GM20431 (cell line): ENCODE data around the gene BLNK.

Experiments
- in situ Hi-C: fragments of 300-500 bp; cut with MseI, MboI; formaldehyde crosslinking; loops from one replicate; pipeline ENCODE4 v1.15.0; 2020; ENCODE audit warnings: low sequenced_read_pairs; ENCODE audit not compliant: unreplicated experiment

BLNK gene

DNA sequence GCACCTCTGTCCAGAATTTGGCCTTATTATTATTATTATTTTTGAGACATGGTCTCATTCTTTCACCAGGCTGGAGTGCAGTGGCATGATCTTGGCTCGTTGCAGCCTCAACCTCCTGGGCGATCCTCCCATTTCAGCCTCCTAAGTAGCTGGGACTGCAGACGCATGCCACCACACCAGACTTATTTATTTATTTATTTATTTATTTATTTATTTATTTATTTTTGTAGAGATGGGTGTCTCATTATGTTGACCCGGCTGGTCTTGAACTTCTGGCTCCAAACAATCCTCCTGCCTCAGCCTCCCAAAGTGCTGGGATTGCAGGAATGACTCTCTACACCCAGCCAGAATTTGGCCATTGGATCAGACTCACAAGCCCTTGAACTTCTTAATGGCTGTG lies 6.4 kb downstream of the BLNK start:
- in situ Hi-C loops, result no loop called here

DNA sequence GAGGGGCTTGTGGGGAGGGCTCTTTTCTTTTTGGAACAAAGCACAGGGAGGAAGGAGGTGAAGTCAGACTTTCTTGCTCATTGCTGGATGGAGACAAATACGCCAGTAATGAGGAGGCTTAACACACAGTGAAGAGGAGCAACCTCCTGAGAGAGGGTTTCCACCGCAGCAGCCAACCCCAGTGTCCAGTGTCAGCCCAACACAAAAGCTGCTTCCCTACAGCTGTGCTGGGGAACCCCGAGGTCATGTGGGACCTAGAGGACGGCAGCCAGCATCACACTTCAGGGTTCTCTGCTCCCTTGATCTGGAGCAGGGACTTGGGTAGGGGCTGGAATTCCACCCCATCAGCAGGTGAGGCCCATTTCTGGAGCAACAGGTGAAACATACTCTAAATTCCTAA lies 7.7 kb downstream of the BLNK start:
- in situ Hi-C loops, result no loop called here

DNA sequence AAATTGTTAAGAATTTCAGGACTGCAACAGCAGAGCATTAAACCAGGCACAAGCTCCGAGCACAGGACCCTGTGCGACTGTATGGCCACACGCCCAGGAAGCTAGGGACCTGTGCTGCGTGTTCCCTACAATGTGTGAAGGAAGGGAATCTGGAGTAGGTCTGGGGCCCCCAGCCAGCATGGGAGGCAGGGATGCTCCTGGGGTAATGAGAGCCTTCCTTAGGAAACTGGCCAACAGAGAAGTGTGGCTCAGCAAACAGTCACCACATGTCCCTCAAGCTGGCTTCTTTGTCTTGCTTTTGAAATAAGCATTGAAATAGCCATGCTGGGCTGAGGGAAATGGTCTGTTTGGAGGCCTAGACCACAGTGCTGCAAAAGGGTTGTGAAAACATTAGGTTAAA lies 8.2 kb downstream of the BLNK start:
- in situ Hi-C loops, result no loop called here

DNA sequence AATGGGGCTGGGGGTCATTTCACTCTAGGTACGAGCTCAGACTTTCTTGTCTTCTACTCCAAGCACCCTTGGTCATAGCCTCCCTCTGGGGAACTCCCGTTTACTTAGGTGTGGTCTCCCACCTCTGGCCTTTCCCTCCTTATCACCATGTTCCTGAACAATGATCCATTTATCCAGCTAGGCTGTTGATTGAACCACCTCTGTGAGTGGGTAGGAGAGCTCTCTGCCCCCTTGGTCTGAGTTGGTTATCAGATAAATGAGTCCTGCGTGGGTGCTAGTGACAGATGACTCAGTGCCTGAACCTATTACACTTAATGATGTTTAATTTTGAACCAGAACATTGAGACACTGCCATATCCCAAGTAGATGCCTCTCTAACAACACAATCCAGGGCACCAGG lies 9.4 kb downstream of the BLNK start:
- in situ Hi-C loops, result no loop called here

DNA sequence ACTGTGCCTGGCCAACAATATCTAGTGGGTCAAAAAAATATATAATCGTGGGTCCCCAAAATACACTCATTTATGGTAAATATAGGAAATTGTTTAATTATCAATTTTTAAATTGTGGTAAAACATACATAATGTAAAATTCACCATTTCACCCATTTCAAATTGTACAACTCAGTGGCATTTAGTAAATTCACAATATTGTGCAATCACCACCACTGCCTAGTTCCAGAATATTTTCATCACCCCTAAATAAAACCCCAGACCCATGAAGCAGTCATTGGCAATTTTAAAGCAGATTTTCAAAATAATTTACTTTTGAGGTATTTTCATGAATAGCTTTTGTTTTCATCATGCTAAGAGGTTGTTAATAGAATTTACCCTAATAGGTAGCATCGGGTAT lies 10.2 kb downstream of the BLNK start:
- in situ Hi-C loops, result no loop called here

DNA sequence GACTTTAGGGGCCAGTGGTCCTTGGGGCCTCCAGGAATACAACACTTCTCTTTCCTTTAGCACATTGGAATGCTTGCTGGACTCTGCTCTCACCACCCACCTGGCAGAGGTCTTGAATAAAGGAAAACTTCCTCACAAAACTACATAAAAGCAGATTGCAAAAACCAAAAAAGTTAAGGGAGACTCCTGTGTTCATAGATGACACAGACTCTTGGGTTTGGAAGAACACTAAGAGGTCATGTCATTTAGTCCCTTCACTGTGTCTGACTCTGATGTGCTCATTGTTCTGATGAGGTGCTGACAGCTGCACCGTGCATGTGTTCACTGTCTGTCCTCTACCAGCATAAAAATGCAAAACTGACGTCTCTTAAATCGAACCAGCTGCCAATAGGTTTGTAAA lies 11.4 kb downstream of the BLNK start:
- in situ Hi-C loops, result no loop called here

DNA sequence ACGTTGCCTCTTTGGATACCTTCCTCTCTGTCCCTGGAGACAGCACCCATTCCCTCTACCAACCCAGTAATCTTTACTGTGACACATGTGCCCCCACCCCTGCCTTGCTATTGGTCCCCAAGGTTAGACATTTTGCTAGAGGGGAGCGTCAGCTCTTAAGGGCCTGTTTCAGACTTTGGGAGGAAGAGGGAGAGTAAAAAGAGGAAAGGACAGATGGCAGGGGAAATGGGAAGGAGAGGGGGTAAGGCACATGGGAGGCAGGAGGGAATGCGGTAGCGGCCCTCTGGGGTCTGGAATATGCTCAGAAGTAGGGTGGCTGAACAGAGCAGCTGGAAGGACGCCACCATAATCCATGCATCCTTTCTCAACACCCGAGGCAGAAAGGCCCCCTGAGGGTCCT lies 12.2 kb downstream of the BLNK start:
- in situ Hi-C loops, result no loop called here

DNA sequence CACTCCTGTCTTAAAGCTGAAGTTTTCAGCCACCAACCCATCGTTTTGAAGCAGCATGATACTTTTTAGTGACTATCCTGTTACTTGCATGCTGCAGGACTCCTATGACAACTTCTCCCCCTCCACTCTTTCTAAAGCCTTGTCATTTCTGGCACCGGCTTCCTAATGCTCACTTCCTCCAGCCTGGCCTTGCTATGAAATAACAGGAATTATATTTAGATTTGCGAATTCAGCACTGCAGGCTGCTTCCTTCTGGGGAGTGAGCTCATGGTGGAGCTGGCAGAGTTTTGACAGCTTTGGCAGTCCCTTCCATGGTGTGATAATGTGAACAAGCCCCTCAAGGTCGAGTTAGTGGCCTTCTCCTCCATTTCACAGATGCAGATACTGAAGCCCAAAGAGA lies 13.4 kb downstream of the BLNK start:
- in situ Hi-C loops, result no loop called here

DNA sequence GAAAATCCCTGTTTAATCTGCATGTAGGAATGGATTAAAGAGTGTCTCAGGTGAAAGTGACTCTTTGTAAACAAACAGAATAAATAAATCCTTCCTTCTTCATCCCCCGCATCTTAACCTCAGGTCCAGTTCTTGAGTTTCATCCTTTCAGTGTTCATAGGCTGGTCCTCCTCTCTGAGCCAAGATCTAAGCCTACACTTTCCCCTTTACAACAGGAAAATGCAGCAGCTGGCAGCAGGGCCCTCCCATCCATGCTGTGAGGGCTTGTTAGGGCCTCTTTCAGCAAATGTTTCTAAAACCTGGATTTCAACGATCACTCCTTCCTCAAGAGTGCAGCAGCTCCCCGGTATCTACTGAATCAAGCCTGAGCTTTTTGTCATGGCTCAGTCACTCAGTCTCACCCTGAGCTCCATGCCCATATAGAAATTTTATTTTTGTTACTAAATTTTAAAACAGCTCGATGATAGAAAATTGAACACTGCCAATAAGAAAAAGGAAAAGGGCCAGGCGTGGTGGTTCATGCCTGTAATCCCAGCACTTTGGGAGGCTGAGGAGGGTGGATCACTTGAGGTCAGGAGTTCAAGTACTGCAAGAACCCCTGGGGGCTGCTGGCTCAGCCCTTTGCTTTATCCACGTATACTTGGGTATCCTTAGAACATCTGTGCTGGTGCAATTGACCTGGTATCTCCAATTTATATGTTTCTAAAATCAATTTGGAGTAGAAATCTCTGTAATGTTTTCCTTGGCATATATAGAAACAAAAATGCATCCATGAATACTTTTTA lies 15.6 kb downstream of the BLNK start:
- in situ Hi-C loops, result no loop called here

DNA sequence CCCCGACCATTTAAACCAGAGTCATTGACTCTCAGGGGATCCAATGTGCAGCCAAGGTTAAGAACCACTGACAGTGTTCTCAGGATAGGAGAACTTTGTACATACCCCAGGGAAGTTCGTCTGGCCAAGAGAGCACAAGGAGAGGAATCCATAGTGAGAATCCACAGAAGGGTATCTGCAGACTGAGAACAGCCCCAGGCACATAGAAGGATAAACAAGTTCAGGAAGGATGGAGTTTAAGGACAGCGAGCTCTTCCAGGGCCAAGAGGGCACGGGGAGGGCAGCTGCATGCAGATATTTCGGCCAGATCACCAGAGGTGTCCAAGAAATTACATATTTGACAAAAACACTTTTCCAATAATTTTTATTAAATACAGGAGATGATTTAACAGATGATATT lies 16.4 kb downstream of the BLNK start:
- in situ Hi-C loops, result no loop called here

DNA sequence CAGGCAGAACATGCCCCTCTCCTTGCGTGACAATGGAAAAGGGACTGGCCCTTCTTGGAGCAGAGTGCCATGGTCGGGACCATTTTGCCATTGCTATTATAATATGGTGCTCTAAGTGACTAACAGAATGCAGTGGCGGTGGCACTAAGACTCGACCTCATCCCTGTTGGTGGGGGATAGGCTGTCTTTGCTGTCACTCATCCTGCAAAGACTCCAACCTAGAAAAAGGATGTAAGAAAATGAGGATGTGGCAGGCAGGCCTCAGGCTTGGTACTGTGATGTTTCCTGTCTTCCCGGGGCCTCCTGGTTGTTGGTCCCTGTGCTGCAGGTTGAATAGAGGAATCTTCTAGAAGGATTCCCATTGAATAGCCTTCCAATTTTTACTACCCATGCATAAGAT lies 18.6 kb downstream of the BLNK start:
- in situ Hi-C loops, result no loop called here

DNA sequence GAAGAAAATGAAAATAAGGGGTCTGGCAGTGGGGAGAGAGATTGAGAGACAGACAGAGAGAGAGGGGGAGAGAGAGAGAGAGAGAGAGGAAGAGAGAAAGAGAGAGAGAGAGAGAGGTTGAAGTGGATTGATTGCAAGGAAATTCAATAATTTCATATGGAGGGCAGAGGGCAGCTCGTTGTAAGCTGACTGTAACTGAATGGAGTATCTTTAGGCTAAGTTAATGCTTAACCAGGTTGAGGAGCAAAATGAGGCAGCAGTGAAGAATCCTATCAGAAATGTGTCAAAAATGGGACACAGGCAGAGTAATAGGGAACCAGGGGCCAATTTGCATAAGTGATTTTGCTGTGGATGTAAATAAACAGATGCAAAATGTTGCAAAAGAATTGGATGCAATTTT lies 21.0 kb downstream of the BLNK start:
- in situ Hi-C loops, result no loop called here

DNA sequence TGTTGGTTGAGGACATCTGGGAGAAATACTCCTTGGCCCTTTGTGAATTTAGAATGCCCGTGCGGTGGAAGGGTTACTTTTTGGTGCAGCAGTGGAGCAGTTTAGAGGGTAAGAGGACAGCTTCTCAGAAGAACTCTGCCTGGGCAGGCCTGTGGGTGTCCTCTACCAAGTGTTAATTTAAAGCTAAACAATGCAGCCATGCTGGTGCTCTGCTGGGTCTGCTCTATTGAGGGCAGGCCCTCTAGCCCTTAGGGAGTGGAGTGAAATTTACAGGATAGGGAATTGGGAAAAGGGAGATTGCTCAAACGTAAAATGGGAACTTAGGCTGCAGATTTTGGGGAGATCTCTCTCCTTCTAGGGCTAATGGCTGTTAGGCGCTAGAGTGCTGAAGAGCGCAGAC lies 22.1 kb downstream of the BLNK start:
- in situ Hi-C loops, result no loop called here

DNA sequence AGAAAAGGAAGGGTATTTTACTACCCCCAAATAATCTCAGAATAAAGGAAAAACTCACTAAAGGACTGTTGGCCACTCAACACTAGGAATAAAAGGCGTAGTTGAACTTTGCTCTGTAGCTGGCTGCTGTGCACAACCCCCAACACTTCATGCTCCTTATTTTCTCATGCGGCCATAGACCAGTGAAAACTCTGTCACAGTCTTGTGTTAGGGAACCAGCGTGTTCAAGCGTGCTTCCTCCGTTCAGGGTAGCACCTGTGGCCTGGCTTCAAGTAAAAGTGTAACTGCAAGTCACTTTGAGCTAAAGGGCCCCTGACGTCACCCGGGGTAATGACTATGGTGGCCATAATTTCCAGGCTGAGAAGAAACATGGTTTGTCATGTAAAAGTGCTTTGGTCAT lies 27.0 kb downstream of the BLNK start:
- in situ Hi-C loops, result no loop called here

DNA sequence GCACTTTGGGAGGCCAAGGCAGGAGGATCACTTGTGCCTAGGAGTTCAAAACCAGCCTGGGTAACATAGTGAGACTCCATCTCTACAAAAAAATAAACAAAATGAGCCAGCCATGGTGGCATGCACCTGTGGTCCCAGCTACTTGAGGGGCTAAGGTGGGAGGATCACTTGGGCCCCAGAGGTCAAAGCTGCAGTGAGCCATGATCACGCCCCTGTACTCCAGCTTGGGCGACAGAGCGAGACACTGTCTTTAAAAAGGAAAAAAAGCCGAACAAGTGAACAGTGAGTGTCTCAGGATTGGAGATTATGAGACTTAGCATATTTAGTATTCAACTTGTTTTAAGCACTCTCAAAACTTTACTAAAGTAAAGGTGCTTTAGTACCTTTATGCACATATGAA lies 28.1 kb downstream of the BLNK start:
- in situ Hi-C loops, result no loop called here

DNA sequence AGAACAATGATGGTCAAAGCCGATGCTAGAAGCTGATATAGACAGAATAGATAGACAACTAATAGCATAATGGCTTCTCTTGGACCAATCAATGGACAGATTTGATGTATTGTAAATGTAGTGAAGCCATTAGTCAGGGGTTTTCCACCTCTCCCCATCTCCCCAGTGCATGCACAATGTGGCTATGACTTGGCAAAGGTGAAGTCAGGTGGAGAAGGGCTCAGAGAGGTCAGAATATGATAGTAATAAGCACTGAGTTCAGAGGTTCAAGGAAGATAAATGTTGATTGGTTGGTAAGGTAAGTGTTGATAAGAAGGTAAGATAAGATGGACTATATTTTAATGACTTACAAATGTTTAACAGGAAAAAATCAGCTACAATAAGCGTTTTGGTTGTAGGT lies 28.5 kb downstream of the BLNK start:
- in situ Hi-C loops, result no loop called here

DNA sequence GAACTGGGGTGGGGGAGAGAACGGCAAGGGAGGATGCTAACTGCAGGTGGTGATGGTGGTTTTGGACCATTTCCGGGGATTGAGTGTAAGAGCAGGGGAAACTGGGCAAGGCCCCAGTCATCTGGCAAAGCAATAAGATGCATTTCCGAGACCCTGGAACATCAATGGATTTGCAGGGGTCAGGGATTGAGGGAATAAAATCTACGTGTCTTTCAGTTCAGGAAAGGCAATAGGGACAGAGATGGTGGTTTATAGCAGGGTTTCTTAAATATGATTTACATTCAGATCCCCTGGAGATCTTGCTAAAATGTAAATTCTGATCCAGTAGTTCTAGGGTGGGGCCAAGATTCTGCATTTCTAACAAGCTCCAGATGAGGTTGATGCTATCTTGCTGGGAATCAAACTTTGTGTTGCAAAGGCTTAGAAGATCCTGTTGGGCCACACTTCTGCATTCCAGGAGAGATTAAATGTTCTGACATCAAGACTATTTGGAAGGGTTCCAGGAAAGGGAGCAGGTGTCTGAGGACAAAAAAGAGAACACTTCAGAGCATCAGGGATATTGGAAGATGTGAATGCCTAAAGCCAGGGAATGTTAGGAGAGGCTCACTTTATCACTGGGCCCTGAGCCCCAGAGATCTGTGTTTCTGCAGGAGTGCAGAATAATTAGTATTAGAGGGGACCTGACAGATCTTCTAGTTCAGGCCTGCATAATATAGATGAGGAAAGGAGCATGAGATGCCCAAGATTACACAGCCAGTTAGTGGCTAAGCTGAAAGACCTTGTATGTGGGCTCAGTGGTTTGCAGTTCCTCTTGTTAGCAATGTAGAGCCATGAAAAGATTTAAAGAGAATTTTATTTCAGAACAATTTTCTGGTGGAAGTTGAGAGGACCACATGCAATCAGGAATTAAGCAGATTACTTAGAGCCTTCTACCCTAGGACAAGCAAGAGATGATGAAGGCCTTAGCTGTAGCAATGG lies 32.4 kb downstream of the BLNK start:
- in situ Hi-C loops, result loop anchor here (10.0 kb wide), 1 partner anchor 56 kb away; no protein-coding TSS in a partner anchor

DNA sequence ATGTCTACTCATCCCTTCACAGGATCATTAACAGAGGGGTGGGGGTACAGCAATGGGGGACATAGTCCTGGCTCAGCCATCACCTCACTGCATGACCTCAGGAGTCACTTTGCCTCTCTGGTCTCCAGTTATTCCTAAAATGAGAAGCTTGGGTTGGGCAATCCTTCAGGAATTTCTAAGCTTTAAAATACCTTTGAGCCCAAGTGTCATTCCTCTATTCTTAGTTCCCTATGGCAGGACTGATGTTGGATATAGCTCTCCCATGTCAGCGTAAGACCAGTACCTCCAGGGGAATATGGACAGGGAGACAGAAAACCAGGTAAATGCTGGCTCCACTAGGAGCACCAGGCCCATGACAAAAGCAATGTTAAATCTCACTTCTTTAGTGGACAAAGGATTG lies 34.5 kb downstream of the BLNK start:
- in situ Hi-C loops, result loop anchor here (10.0 kb wide), 1 partner anchor 58 kb away; no protein-coding TSS in a partner anchor

DNA sequence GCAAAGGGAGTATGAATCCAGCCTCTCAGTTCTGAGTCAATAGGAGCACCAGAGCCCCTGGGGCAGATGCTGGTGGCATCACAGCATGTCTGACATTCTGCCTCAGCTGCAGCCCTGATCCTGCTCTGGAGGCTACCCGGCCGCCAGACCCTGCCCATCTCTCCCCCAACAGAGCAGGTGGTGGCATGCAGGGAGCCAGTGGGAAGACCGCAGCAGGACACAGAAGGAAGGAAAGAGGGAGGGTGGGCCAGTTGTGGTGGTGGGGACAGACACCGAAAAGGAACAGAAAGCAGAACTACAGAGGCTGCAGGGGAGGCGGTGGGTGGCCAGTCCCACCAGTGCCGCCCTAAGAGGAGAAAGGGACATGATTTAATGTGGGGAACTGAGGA lies 35.3 kb downstream of the BLNK start:
- in situ Hi-C loops, result loop anchor here (10.0 kb wide), 1 partner anchor 59 kb away; no protein-coding TSS in a partner anchor

DNA sequence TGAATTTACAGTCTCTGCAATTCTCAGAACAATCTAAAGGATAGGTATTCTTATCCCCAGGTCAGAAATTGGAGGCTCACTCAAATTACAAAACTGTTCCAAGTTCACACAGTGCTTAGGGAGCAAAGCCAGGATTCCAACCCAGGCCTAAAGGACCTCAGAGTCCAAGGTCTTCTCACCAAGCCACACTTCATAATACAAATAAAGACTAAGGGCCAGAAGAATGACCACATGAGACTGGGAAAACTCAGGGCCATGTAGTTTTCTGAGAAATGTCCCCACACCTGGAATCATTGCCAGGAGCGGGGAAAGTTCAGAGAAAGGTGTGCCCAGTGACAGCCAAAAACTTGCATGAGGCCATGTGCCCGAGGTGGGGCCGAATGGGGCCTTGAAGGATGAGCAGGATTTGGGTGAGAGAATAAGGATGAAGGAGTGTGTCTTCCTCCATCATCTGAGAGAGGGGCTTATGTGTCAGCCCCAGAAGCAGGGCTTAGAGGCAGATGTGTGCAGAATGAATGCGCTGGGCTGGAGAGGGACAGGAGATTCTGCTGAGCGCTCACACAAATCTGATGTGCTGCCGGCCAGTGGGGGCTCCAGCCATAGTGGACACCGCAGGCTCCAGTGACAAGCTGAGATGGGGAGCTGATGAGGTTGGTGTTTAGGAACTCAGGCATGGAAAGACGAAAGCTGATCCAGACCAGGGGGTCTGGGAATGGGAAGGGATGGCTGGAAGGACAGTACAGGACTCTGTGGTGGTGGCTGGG lies 35.9 kb downstream of the BLNK start:
- in situ Hi-C loops, result loop anchor here (10.0 kb wide), 1 partner anchor 59 kb away; no protein-coding TSS in a partner anchor
